Smooth muscle cell (in vitro differentiated cells): ENCODE measurements around the gene CBARP. TPM values are rescaled to one million over a fixed set of nuclear protein-coding genes. Genes with fewer than 3 reads are reported as not detected.

Source experiments
- DNase-seq: peaks from one replicate; lab custom pipeline; 2025; ENCODE audit not compliant: unreplicated experiment; lab: John Stamatoyannopoulos, UW
- H2AFZ ChIP-seq: fragments of 200-600 bp; sonication (generic); 2 replicates; pipeline ENCODE4 v1.6.0; 2016; ENCODE audit warnings: antibody characterized with exemption, low read depth, mild to moderate bottlenecking
- H3F3A ChIP-seq: fragments of 200-600 bp; sonication (generic); 2 replicates; pipeline ENCODE4 v1.6.0; 2017; ENCODE audit warnings: antibody characterized with exemption, low read depth
- H3K27ac ChIP-seq: fragments of 200-600 bp; sonication (generic); 2 replicates; pipeline ENCODE4 v1.5.1; 2016; ENCODE audit warnings: low read depth, mild to moderate bottlenecking
- H3K27me3 ChIP-seq: fragments of 200-600 bp; sonication (generic); 2 replicates; pipeline ENCODE4 v1.6.1; 2016; ENCODE audit warnings: low read depth, mild to moderate bottlenecking
- H3K36me3 ChIP-seq: fragments of 200-600 bp; sonication (generic); 2 replicates; pipeline ENCODE4 v1.5.1; 2016; ENCODE audit warnings: low read depth
- H3K4me1 ChIP-seq: fragments of 200-600 bp; sonication (generic); 2 replicates; pipeline ENCODE4 v1.5.1; 2016; ENCODE audit warnings: low read depth
- H3K4me2 ChIP-seq: fragments of 200-600 bp; sonication (generic); 2 replicates; pipeline ENCODE4 v1.6.0; 2016; ENCODE audit warnings: mild to moderate bottlenecking
- H3K4me3 ChIP-seq: fragments of 200-600 bp; sonication (generic); 2 replicates; pipeline ENCODE4 v1.5.1; 2016; ENCODE audit warnings: mild to moderate bottlenecking
- H3K79me2 ChIP-seq: fragments of 200-600 bp; sonication (generic); 2 replicates; pipeline ENCODE4 v1.6.0; 2016; ENCODE audit warnings: low read depth, mild to moderate bottlenecking
- H3K9ac ChIP-seq: fragments of 200-600 bp; sonication (generic); 2 replicates; pipeline ENCODE4 v1.6.0; 2016; ENCODE audit warnings: low read depth
- H3K9me3 ChIP-seq: fragments of 200-600 bp; sonication (generic); replicated peaks from 2 replicates; pipeline ENCODE4 v1.5.1; 2016; ENCODE audit warnings: low read depth
- H4K20me1 ChIP-seq: fragments of 200-600 bp; sonication (generic); 2 replicates; pipeline ENCODE4 v1.6.0; 2016; ENCODE audit warnings: low read depth
- WGBS: methylation state at CpG from one replicate; pipeline ENCODE4 v1.1.7; 2016; ENCODE audit warnings: low lambda C conversion rate; 5-methylcytosine and 5-hydroxymethylcytosine counted together
- polyA plus RNA-seq: library from polyadenylated mRNA; unstranded; fragments of >200 nt; fragmentation: Nextera tagmentation; extraction: Ambion mirVana; gene quantifications from 2 replicates; pipeline ENCODE4 v1.2.1, GENCODE V29; 2016
- total RNA-seq: library from RNA; depleted of rRNA; stranded (reverse); fragments of >200 nt; gene quantifications from 2 replicates; pipeline ENCODE4 v1.2.3, GENCODE V29; 2014
- TF ChIP-seq, protein P1 (sequence below): fragments of 200-600 bp; sonication (generic); IDR thresholded peaks from 2 replicates; pipeline ENCODE4 v1.5.1; 2017; ENCODE audit warnings: borderline replicate concordance, mild to moderate bottlenecking, antibody characterized with exemption; ENCODE audit not compliant: insufficient read depth, poor library complexity, severe bottlenecking

The CBARP gene
- total and polyA plus RNA-seq, 2 experiments from 2014 or later = 2.7 to 10.5 TPM

DNA sequence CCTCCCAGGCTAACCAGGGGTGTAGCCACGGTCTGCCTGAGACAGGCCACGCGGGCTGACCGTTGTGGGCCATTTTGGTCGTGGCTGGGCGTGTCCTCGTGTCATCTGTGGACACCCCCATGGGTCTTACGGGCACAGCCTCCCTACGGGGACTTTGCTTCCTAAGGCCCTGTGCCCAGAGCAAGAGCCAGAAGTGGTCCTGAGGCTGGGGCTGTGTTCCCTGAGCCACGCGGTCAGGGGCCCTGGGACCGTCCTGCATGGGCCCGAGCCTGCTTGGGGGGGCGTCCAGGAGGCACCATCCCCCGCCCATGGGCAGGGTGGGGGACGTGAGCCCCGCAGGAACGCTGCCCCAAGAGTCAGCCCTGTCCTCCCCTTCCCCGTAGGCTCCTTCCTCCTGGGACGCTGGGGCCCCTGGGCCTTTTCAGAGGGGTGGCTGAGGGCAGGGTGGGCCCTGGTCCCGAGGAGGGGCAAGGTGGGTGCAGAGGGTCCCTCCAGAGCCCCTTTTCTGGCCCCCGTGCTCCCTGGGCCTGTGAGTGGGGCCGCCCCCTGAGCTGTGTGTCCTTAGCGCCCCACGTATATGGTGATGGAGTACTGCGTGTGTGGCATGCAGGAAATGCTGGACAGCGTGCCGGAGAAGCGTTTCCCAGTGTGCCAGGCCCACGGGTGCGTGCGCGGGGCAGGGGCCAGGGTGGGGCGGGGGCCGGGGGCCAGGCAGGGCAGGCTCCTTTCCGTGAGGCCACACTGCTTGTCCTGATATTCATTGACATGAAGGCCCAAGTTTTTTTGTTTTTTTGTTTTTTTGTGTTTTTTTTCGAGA, 18.8 kb downstream of the CBARP start:
- Histone ChIP-seq H4K20me1 (peaks cover 74% of the 10 kb centered on the region), H3K4me1 (peaks cover 6% of the 10 kb centered on the region), H3K9ac (no peak overlapping the region)

DNA sequence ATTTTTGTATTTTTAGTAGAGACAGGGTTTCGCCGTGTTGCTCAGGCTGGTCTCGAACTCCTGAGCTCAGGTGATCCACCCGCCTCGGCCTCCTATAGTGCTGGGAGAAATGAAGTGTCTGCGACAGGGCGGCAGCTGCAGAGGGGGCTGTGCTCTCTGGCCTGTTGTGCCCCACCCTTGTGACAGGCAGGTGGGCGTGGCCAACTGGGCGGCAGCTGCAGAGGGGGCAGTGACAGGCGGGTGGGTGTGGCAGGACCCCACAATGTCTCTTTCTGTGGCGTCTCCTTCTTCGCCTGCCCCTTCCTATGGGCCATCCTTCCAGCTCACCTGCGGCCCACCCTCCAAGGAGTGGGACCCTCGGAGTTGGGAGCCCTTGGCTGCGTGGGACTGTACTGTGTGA, 20.4 kb downstream of the CBARP start:
- Histone ChIP-seq H3K4me1 (peaks cover 13% of the 10 kb centered on the region), H2AFZ (no peak overlapping the region), H3K4me2 (no peak overlapping the region), H3K9me3 (no peaks in the 10 kb centered on the region), H3K4me3 (no peak overlapping the region), H3K36me3 (no peaks in the 10 kb centered on the region), H3F3A (peaks cover 6% of the 10 kb centered on the region), H3K27me3 (no peaks in the 10 kb centered on the region), H3K9ac (no peak overlapping the region), H3K79me2 (peaks cover 79% of the 10 kb centered on the region), H3K27ac (no peak overlapping the region), H4K20me1 (peaks cover 68% of the 10 kb centered on the region)
- WGBS = 92% methylated on average over 14 of the region's 15 CpGs
- TF ChIP-seq, protein P1, sequence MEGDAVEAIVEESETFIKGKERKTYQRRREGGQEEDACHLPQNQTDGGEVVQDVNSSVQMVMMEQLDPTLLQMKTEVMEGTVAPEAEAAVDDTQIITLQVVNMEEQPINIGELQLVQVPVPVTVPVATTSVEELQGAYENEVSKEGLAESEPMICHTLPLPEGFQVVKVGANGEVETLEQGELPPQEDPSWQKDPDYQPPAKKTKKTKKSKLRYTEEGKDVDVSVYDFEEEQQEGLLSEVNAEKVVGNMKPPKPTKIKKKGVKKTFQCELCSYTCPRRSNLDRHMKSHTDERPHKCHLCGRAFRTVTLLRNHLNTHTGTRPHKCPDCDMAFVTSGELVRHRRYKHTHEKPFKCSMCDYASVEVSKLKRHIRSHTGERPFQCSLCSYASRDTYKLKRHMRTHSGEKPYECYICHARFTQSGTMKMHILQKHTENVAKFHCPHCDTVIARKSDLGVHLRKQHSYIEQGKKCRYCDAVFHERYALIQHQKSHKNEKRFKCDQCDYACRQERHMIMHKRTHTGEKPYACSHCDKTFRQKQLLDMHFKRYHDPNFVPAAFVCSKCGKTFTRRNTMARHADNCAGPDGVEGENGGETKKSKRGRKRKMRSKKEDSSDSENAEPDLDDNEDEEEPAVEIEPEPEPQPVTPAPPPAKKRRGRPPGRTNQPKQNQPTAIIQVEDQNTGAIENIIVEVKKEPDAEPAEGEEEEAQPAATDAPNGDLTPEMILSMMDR = no peak
- DNase-seq = no peak

More for the DNA sequence above, 18.8 kb downstream of the CBARP start:
- no peaks in the 10 kb centered on the region for H3K9me3 ChIP-seq
- no peak overlapping the region for H3K4me3 ChIP-seq
- H3K27me3 ChIP-seq = no peaks in the 10 kb centered on the region
- H3K27ac ChIP-seq = no peak overlapping the region
- no peaks in the 10 kb centered on the region for H3F3A ChIP-seq
- no peaks in the 10 kb centered on the region for H3K36me3 ChIP-seq
- peaks cover 65% of the 10 kb centered on the region for H3K79me2 ChIP-seq
- WGBS = 98% methylated on average over 30 of the region's 37 CpGs
- TF ChIP-seq, protein P1 = no peak
- no peak overlapping the region for H2AFZ ChIP-seq
- no peak overlapping the region for H3K4me2 ChIP-seq
- no peak for DNase-seq

DNA sequence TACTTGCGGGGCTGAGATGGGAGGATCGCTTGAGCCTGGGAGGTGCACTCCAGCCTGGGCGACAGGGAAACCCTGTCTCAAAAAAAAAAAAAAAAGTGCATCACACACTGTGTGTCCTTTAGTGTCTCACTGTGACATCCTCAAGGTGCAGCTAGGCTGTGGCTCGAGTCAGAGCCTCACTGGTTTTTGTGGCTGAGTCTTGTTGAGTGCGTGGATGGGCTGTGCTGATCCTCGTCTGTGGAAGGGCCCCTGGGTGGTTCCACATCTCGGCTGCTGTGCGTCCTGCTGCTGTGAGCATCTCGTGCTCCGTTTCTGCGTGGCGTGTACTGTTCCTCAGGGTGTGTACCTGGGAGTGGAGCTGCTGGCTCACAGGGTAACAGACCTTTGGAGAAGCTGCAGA, 21.0 kb downstream of the CBARP start:
- H3K4me1 ChIP-seq = peaks cover 13% of the 10 kb centered on the region
- peaks cover 62% of the 10 kb centered on the region for H4K20me1 ChIP-seq
- H3K27me3 ChIP-seq = no peaks in the 10 kb centered on the region

More for the DNA sequence above, 21.0 kb downstream of the CBARP start:
- Histone ChIP-seq H2AFZ (no peak overlapping the region), H3F3A (peaks cover 6% of the 10 kb centered on the region), H3K36me3 (no peaks in the 10 kb centered on the region), H3K79me2 (peaks cover 85% of the 10 kb centered on the region), H3K4me2 (no peak overlapping the region), H3K27ac (no peak overlapping the region), H3K4me3 (no peak overlapping the region), H3K9ac (no peak overlapping the region), H3K9me3 (no peaks in the 10 kb centered on the region)
- 93% methylated on average over 12 of the region's 12 CpGs for WGBS
- no peak for DNase-seq
- TF ChIP-seq, protein P1 = no peak
